Memory B cell (primary cell): Measurements from ENCODE around the gene RPL31.
"Not testable (repeated sequence)": the region's sequence is repeated elsewhere in the genome, so short reads cannot be mapped to it uniquely, and the experiment has no call there.

Experiments used
- ATAC-seq: fragments of 150-1000 bp; cut with Tn5 transposase; 2 replicates; pipeline ENCODE4 v1.10.0; 2021; ENCODE audit warnings: low read depth, mild to moderate bottlenecking, moderate library complexity
- DNase-seq, 2 donors: peaks; one replicate each; pipeline ENCODE4 v3.0.0; 2022; ENCODE audit warnings: low spot score in 2 of 2
- H3K27ac Mint-ChIP-seq: one replicate; pipeline ENCODE4 v1.8.0; 2022; ENCODE audit warnings: mild to moderate bottlenecking, moderate library complexity, mixed read lengths
- H3K27me3 Mint-ChIP-seq: one replicate; pipeline ENCODE4 v1.8.0; 2022; ENCODE audit warnings: mixed read lengths
- H3K36me3 Mint-ChIP-seq: one replicate; pipeline ENCODE4 v1.8.0; 2022; ENCODE audit warnings: mild to moderate bottlenecking, mixed read lengths
- H3K4me1 Mint-ChIP-seq: one replicate; pipeline ENCODE4 v1.8.0; 2022; ENCODE audit warnings: mixed read lengths
- H3K4me3 Mint-ChIP-seq: one replicate; pipeline ENCODE4 v1.8.0; 2022; ENCODE audit warnings: mild to moderate bottlenecking, moderate library complexity, mixed read lengths
- H3K9me3 Mint-ChIP-seq: one replicate; pipeline ENCODE4 v1.8.0; 2022; ENCODE audit warnings: mixed read lengths

The RPL31 gene

DNA sequence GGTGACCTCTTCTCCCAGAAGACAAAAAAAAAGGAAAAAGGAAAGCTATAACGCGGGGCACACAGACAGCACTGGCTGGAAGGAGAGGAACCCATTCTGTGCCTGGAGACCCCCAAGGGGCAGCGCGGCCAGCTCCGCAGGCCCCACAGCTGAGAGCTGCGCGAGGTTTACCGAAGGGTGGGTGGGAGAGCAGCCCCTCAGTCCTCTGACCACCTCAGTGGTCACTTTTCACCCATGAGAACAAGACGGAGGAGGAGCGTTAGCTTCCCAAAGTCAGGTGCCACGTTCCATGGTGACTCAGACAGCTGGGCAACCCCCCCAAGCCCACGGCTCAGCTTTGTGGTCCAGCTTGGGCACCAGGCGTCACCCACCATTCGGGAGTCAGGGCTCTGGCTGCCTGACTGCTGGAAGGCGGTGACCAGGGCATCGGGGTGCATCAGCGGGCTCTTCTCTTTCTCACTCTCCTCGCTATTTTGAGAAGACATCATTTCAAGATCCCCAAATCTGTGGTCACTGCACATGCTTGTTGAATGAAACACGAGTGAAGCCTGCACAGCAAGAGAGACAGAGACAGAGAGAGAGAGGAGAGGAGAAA is 35.2 kb downstream of the RPL31 start:
- no peak for DNase-seq
- Mint-ChIP-seq H3K27ac (no peak overlapping the region), H3K9me3 (no peaks in the 10 kb centered on the region), H3K4me1 (peaks cover 8% of the 10 kb centered on the region), H3K4me3 (no peak overlapping the region), H3K27me3 (no peaks in the 10 kb centered on the region), H3K36me3 (peaks cover 3% of the 10 kb centered on the region)
- ATAC-seq, result no peak

- Mint-ChIP-seq H3K4me1 (peaks cover 8% of the 10 kb centered on the region), H3K9me3 (no peaks in the 10 kb centered on the region), H3K27me3 (no peaks in the 10 kb centered on the region), H3K4me3 (no peak overlapping the region), H3K27ac (no peak overlapping the region), H3K36me3 (peaks cover 3% of the 10 kb centered on the region)
- no peak for DNase-seq
- no peak for ATAC-seq
Observed at GRCh38 chr2:101038455-101039255, 36.6 kb downstream of the RPL31 start.

DNA sequence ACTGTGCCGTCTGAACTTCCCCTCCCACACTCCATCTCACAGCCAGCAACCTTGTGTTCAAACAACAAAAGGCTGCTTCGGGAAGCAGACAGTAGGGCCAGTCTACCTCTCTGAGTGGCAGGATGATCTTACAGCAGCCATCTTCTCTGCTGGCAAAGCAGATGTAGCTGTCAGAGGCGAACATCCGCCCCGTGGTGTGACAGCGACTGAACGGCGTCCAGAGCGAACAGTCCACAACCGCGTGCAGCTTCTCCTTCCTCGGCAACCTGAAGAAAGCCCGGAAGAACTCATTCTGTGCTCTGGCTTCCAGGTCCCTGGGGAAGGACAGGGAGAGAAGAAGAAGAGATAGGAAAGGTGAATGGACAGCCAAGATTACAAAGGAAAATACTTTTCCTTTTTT is 38.0 kb downstream of the RPL31 start:
- Mint-ChIP-seq H3K4me1 (peaks cover 15% of the 10 kb centered on the region), H3K36me3 (peaks cover 3% of the 10 kb centered on the region), H3K27me3 (no peaks in the 10 kb centered on the region), H3K4me3 (no peak overlapping the region), H3K9me3 (no peaks in the 10 kb centered on the region), H3K27ac (no peak overlapping the region)
- DNase-seq (no peak), ATAC-seq (no peak)

- DNase-seq (no peak), ATAC-seq (no peak)
- peaks cover 15% of the 10 kb centered on the region for H3K4me1 Mint-ChIP-seq
- no peak overlapping the region for H3K4me3 Mint-ChIP-seq
- no peaks in the 10 kb centered on the region for H3K27me3 Mint-ChIP-seq
- no peak overlapping the region for H3K27ac Mint-ChIP-seq
- peaks cover 3% of the 10 kb centered on the region for H3K36me3 Mint-ChIP-seq
- no peaks in the 10 kb centered on the region for H3K9me3 Mint-ChIP-seq
Observed at GRCh38 chr2:101040761-101041160, 38.7 kb downstream of the RPL31 start.

DNA sequence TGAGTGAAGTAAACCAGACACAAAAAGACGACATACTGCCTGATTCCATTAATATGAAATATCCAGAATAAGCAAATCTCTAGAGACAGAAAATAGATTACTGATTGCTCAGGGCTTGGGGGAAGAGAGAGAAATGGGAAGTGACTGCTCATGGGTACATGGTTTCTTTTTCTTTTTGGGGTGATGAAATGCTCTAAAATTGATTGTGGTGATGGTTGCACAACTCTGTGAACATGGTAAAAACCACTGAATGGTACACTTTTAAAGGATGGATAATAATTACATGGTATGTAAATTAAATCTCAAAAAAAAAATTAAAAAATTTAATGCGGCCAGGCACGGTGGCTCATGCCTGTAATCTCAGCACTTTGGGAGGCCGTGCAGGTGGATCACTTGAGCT is 39.3 kb downstream of the RPL31 start:
- DNase-seq (no peak), ATAC-seq (no peak)
- Mint-ChIP-seq H3K27me3 (no peaks in the 10 kb centered on the region), H3K9me3 (no peaks in the 10 kb centered on the region), H3K4me3 (no peak overlapping the region), H3K36me3 (peaks cover 3% of the 10 kb centered on the region), H3K27ac (no peak overlapping the region), H3K4me1 (peaks cover 15% of the 10 kb centered on the region)

- ATAC-seq, result no peak
- Mint-ChIP-seq H3K27ac (no peak overlapping the region), H3K4me1 (peaks cover 12% of the 10 kb centered on the region), H3K36me3 (no peaks in the 10 kb centered on the region), H3K4me3 (no peak overlapping the region), H3K27me3 (no peaks in the 10 kb centered on the region), H3K9me3 (no peaks in the 10 kb centered on the region)
- no peak for DNase-seq
Observed at GRCh38 chr2:101045330-101045729, 43.2 kb downstream of the RPL31 start.

GRCh38 chr2:101047075-101047766 is 45.1 kb downstream of the RPL31 start:
- H3K9me3 Mint-ChIP-seq, result no peaks in the 10 kb centered on the region
- peaks cover 5% of the 10 kb centered on the region for H3K36me3 Mint-ChIP-seq
- no peak for ATAC-seq
- DNase-seq, result no peak
- peaks cover 7% of the 10 kb centered on the region for H3K4me1 Mint-ChIP-seq
- no peaks in the 10 kb centered on the region for H3K27me3 Mint-ChIP-seq
- H3K27ac Mint-ChIP-seq, result peak overlapping the region; percentile 60
- H3K4me3 Mint-ChIP-seq, result no peak overlapping the region

- H3K36me3 Mint-ChIP-seq, result peaks cover 5% of the 10 kb centered on the region
- no peak overlapping the region for H3K27ac Mint-ChIP-seq
- no peak for DNase-seq
- H3K9me3 Mint-ChIP-seq, result no peaks in the 10 kb centered on the region
- ATAC-seq, result no peak
- H3K27me3 Mint-ChIP-seq, result peaks cover under 1% of the 10 kb centered on the region
- H3K4me1 Mint-ChIP-seq, result peaks cover 7% of the 10 kb centered on the region
- no peak overlapping the region for H3K4me3 Mint-ChIP-seq
Observed at GRCh38 chr2:101047774-101048173, 45.7 kb downstream of the RPL31 start.

GRCh38 chr2:101048756-101049155 is 46.7 kb downstream of the RPL31 start:
- Mint-ChIP-seq H3K4me3 (no peak overlapping the region), H3K36me3 (peaks cover 5% of the 10 kb centered on the region), H3K9me3 (no peaks in the 10 kb centered on the region), H3K27ac (no peak overlapping the region), H3K4me1 (peaks cover 6% of the 10 kb centered on the region), H3K27me3 (peaks cover 2% of the 10 kb centered on the region)
- DNase-seq, result no peak
- no peak for ATAC-seq

DNA sequence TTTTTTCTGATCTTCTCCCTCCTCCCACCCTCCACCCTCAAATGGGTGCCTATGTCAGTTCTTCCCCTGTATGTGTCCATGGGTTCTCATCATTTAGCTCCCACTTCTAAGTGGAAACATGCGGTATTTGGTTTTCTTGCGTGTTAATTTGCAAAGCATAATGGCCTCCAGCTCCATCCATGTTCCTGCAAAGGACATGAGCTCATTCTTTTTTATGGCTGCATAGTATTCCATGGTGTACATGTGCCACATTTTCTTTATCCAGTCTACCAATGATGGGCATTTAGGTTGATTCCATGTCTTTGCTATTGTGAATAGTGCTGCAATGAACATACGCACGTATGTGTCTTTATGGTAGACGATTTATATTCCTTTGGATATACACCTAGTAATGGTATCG is 48.8 kb downstream of the RPL31 start:
- not testable (repeated sequence) for H3K9me3 Mint-ChIP-seq, H3K4me3 Mint-ChIP-seq, H3K27me3 Mint-ChIP-seq, ATAC-seq, DNase-seq, H3K4me1 Mint-ChIP-seq, H3K36me3 Mint-ChIP-seq, H3K27ac Mint-ChIP-seq

DNA sequence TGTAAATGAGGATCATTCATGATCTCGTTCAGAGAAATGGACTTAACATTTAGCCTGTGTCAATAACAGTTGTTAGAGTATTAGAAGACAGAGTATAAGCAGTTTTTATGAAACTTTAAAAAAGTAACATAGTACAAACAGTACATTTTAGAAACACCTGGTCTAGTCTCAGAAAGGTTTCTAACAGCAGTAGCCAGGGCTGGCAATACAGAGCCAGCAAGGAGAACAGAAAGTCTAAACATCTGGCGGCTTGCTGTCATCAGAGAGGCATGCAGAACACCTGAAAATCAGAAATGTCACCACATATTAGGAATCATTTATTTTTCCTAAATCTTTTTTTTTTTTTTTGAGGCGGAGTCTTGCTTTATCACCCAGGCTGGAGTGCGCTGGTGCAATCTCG is 50.1 kb downstream of the RPL31 start:
- no peaks in the 10 kb centered on the region for H3K4me1 Mint-ChIP-seq
- H3K27me3 Mint-ChIP-seq, result peaks cover 2% of the 10 kb centered on the region
- H3K9me3 Mint-ChIP-seq, result no peaks in the 10 kb centered on the region
- H3K4me3 Mint-ChIP-seq, result no peak overlapping the region
- H3K27ac Mint-ChIP-seq, result no peak overlapping the region
- no peak for DNase-seq
- H3K36me3 Mint-ChIP-seq, result peaks cover 5% of the 10 kb centered on the region
- ATAC-seq, result no peak

DNA sequence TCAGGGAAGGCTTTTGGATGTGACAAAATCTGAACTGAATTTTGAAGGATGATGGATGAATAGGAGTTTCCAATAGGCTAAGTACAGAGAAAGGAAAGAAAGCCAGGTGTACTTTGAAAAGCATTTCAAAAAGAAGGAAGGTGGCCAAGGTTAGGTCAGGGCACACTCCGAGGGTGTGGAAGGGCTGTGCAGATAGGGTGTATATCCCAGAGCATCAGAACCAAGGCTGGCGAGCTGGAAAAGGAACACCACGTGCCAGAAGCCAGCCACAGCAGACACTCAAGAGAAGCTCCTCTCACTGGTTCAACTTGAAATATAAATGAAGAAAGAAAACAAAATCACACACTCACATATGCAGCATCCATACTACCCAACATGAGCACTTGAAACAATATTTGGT is 51.0 kb downstream of the RPL31 start:
- no peak for DNase-seq
- H3K27ac Mint-ChIP-seq, result no peak overlapping the region
- peaks cover 2% of the 10 kb centered on the region for H3K27me3 Mint-ChIP-seq
- H3K36me3 Mint-ChIP-seq, result peaks cover 5% of the 10 kb centered on the region
- no peak for ATAC-seq
- H3K4me1 Mint-ChIP-seq, result no peaks in the 10 kb centered on the region
- no peak overlapping the region for H3K4me3 Mint-ChIP-seq
- no peaks in the 10 kb centered on the region for H3K9me3 Mint-ChIP-seq
